ENCODE data around the gene CCDC12.

DNA sequence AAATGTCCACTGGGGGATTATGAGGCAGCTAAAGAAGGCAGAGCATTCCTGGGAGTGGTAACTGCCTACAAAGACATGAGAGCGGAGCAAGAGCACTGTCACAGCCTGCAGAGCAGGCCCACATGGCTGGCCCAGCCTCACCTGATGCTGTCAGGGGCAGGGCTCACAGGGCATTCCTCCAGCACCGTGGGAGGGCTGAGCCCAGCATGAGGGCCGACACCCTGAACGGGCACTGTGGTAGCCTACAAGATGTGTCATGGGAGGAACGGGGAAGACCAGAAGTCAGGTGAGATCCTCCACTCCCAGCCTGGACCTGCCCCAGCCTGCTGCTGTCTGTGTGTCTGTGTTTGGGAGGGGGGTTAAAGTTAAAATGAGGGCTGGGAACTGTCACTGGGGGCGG lies 30.1 kb downstream of the CCDC12 start:
- TF ChIP-seq EP300 (IDR thresholded peaks at IDR 0.05; ENCODE audit: borderline replicate concordance), result no peak; the same call in 1 of the 2 replicates
- TF ChIP-seq CREB1 (IDR thresholded peaks at IDR 0.05; ENCODE audit: low read depth), result no peak
- TF ChIP-seq, protein P1, sequence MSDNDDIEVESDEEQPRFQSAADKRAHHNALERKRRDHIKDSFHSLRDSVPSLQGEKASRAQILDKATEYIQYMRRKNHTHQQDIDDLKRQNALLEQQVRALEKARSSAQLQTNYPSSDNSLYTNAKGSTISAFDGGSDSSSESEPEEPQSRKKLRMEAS (IDR thresholded peaks at IDR 0.05), result peak; percentile 60
- no peak; the same call in 1 of the 2 replicates for TF ChIP-seq RAD21 (IDR thresholded peaks at IDR 0.05; ENCODE audit: low read depth)
- TF ChIP-seq, protein P2, sequence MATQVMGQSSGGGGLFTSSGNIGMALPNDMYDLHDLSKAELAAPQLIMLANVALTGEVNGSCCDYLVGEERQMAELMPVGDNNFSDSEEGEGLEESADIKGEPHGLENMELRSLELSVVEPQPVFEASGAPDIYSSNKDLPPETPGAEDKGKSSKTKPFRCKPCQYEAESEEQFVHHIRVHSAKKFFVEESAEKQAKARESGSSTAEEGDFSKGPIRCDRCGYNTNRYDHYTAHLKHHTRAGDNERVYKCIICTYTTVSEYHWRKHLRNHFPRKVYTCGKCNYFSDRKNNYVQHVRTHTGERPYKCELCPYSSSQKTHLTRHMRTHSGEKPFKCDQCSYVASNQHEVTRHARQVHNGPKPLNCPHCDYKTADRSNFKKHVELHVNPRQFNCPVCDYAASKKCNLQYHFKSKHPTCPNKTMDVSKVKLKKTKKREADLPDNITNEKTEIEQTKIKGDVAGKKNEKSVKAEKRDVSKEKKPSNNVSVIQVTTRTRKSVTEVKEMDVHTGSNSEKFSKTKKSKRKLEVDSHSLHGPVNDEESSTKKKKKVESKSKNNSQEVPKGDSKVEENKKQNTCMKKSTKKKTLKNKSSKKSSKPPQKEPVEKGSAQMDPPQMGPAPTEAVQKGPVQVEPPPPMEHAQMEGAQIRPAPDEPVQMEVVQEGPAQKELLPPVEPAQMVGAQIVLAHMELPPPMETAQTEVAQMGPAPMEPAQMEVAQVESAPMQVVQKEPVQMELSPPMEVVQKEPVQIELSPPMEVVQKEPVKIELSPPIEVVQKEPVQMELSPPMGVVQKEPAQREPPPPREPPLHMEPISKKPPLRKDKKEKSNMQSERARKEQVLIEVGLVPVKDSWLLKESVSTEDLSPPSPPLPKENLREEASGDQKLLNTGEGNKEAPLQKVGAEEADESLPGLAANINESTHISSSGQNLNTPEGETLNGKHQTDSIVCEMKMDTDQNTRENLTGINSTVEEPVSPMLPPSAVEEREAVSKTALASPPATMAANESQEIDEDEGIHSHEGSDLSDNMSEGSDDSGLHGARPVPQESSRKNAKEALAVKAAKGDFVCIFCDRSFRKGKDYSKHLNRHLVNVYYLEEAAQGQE (IDR thresholded peaks at IDR 0.05; ENCODE audit: low read depth), result no peak
- TF ChIP-seq, protein P3, sequence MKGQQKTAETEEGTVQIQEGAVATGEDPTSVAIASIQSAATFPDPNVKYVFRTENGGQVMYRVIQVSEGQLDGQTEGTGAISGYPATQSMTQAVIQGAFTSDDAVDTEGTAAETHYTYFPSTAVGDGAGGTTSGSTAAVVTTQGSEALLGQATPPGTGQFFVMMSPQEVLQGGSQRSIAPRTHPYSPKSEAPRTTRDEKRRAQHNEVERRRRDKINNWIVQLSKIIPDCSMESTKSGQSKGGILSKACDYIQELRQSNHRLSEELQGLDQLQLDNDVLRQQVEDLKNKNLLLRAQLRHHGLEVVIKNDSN (IDR thresholded peaks at IDR 0.05), result 0 out of 2 replicates have a peak, but pooled peaks have one; percentile 18
- no peak; the same call in 1 of the 2 replicates for TF ChIP-seq NFIC (IDR thresholded peaks at IDR 0.05)
- TF ChIP-seq TAF1 (IDR thresholded peaks at IDR 0.05; ENCODE audit: low read depth), result no peak
- TF ChIP-seq TCF12 (IDR thresholded peaks at IDR 0.05; ENCODE audit: low read depth), result no peak
- no peak for TF ChIP-seq ZBTB7A (IDR thresholded peaks at IDR 0.05; ENCODE audit: low read depth)
